ENCODE data around the gene LAMA3. TPM values are rescaled to one million over a fixed set of nuclear protein-coding genes. Genes with fewer than 3 reads are reported as not detected.

LAMA3 gene
- total and polyA plus RNA-seq, 8 donors: 4.3 to 182 (median 26.6) TPM

- TF ChIP-seq, protein P1, sequence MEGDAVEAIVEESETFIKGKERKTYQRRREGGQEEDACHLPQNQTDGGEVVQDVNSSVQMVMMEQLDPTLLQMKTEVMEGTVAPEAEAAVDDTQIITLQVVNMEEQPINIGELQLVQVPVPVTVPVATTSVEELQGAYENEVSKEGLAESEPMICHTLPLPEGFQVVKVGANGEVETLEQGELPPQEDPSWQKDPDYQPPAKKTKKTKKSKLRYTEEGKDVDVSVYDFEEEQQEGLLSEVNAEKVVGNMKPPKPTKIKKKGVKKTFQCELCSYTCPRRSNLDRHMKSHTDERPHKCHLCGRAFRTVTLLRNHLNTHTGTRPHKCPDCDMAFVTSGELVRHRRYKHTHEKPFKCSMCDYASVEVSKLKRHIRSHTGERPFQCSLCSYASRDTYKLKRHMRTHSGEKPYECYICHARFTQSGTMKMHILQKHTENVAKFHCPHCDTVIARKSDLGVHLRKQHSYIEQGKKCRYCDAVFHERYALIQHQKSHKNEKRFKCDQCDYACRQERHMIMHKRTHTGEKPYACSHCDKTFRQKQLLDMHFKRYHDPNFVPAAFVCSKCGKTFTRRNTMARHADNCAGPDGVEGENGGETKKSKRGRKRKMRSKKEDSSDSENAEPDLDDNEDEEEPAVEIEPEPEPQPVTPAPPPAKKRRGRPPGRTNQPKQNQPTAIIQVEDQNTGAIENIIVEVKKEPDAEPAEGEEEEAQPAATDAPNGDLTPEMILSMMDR (IDR thresholded peaks at IDR 0.05): no peak
- no peak for TF ChIP-seq EP300 (IDR thresholded peaks at IDR 0.05)
- TF ChIP-seq POLR2AphosphoS5 (IDR thresholded peaks at IDR 0.05): no peak
- no peak for TF ChIP-seq POLR2A (IDR thresholded peaks at IDR 0.05)
- H3K9me3 ChIP-seq: no peaks in the 10 kb centered on the region
- no peak overlapping the region for H3K4me3 ChIP-seq
- H3K4me1 ChIP-seq: peaks cover 0 to 4% (median 0%) of the 10 kb centered on the region in 4 donors
- 68 to 90% (median 80%) methylated on average over 4 of the region's 4 CpGs for WGBS, 5 donors
- no peaks in the 10 kb centered on the region for H3K27me3 ChIP-seq
- no peak overlapping the region for H3K27ac ChIP-seq
- intact Hi-C loops (cut with DNase I; ENCODE audit: low total_unique reads): no loop called here
- H3K36me3 ChIP-seq: no peaks in the 10 kb centered on the region
- no peak for DNase-seq
These were observed 19.3 kb upstream of the LAMA3 start for GRCh38 chr18:23669804-23670405.

- Histone ChIP-seq H3K9me3 (no peaks in the 10 kb centered on the region), H3K36me3 (no peaks in the 10 kb centered on the region), H3K4me1 (peaks cover 0 to 4% (median 0%) of the 10 kb centered on the region in 4 donors), H3K27me3 (no peaks in the 10 kb centered on the region), H3K27ac (no peak overlapping the region), H3K4me3 (no peak overlapping the region)
- no peak for DNase-seq
- intact Hi-C loops (cut with DNase I; ENCODE audit: low total_unique reads): no loop called here
- TF ChIP-seq, protein P1 (IDR thresholded peaks at IDR 0.05): no peak
- TF ChIP-seq POLR2A (IDR thresholded peaks at IDR 0.05): no peak
- TF ChIP-seq POLR2AphosphoS5 (IDR thresholded peaks at IDR 0.05): no peak
- TF ChIP-seq EP300 (IDR thresholded peaks at IDR 0.05): no peak
- WGBS, 5 donors: 67 to 82% (median 81%) methylated on average over 1 of the region's 1 CpG
These were observed 17.7 kb upstream of the LAMA3 start for GRCh38 chr18:23671564-23671963.

DNA sequence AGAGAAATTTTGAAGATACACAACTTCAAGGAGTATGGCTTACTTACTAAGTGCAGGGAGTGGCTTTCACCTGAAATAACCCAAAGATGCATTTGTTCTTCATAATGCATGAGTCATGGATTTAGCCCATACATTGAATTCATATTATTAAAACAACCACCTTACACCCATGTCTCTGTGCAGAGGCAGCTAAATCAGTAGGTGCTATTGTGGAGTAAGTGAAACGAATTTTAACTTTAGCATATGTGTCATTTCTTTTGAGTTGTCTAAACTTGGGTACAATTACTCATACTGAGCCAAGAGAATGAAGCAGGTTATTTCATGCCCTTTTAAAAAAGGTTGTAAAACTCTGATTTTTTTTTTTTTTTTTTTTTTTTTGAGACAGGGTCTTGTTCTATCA is 15.5 kb upstream of the LAMA3 start:
- 61 to 74% (median 68%) methylated on average over 1 of the region's 1 CpG for WGBS, 5 donors
- H3K27me3 ChIP-seq: no peaks in the 10 kb centered on the region
- H3K27ac ChIP-seq: no peak overlapping the region
- H3K36me3 ChIP-seq: no peaks in the 10 kb centered on the region
- no peak for DNase-seq
- intact Hi-C loops (cut with DNase I; ENCODE audit: low total_unique reads): no loop called here
- TF ChIP-seq POLR2AphosphoS5 (IDR thresholded peaks at IDR 0.05): no peak
- TF ChIP-seq, protein P1 (IDR thresholded peaks at IDR 0.05): no peak
- no peak for TF ChIP-seq POLR2A (IDR thresholded peaks at IDR 0.05)
- no peaks in the 10 kb centered on the region for H3K9me3 ChIP-seq
- no peak overlapping the region for H3K4me3 ChIP-seq
- H3K4me1 ChIP-seq: no peaks in the 10 kb centered on the region

DNA sequence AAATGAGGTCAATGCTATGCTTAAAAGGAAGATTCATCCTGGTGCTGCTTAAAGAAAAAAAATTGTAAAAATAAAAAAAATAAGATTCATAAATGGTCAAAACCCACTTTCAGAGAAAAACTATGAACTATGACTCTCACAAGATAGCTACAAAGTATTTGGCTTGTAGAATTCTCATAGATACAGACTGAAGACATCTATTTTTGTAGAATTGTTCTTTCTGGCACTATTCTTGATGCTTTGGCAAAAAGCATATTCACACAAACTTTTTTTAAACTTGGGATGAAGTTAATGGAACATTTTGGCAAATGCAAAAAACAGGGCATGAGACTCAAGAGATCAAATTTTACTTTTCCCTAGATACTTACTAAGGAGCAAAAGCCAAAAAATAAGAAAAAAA is 14.0 kb upstream of the LAMA3 start:
- TF ChIP-seq POLR2A (IDR thresholded peaks at IDR 0.05) (no peak), EP300 (IDR thresholded peaks at IDR 0.05) (no peak), POLR2AphosphoS5 (IDR thresholded peaks at IDR 0.05) (no peak)
- TF ChIP-seq, protein P1 (IDR thresholded peaks at IDR 0.05): no peak
- H3K36me3 ChIP-seq: no peaks in the 10 kb centered on the region
- no peaks in the 10 kb centered on the region for H3K4me1 ChIP-seq
- no peaks in the 10 kb centered on the region for H3K9me3 ChIP-seq
- no peak overlapping the region for H3K4me3 ChIP-seq
- peaks cover 0 to 3% (median 0%) of the 10 kb centered on the region in 3 donors for H3K27me3 ChIP-seq
- intact Hi-C loops (cut with DNase I; ENCODE audit: low total_unique reads): no loop called here
- no peak overlapping the region for H3K27ac ChIP-seq
- DNase-seq: no peak
